Measurements from ENCODE around the gene ANAPC7. TPM values are rescaled to one million over a fixed set of nuclear protein-coding genes. Genes with fewer than 3 reads are reported as not detected.

The ANAPC7 gene
- total RNA-seq, 1 donor from 2014 or later: 43.0 TPM

Other genes with a start within 250 kb of the ANAPC7 start
- gene ATP2A2, start 122.5 kb downstream of the ANAPC7 start, total RNA-seq: 248 TPM
- 195 TPM for gene ARPC3, start 46.6 kb upstream of the ANAPC7 start, total RNA-seq
- 21.3 TPM for gene GPN3, start 64.5 kb upstream of the ANAPC7 start, total RNA-seq
- gene FAM216A, start 65.1 kb upstream of the ANAPC7 start, total RNA-seq: 4.1 TPM
- gene VPS29, start 98.4 kb upstream of the ANAPC7 start, total RNA-seq: 85.6 TPM
- 0.35 TPM for gene RAD9B, start 98.6 kb upstream of the ANAPC7 start, total RNA-seq
- gene PPTC7, start 179.6 kb upstream of the ANAPC7 start, total RNA-seq: 18.2 TPM
- gene TCTN1, start 210.4 kb upstream of the ANAPC7 start, total RNA-seq: 61.5 TPM

Data from mucosa of gallbladder (tissue), 1 donor.